Heart left ventricle (tissue), 16 donors: ENCODE measurements around the gene RET. TPM values are rescaled to one million over a fixed set of nuclear protein-coding genes. Genes with fewer than 3 reads are reported as not detected.

Source experiments
- ATAC-seq, 4 donors: fragments of 200-7000 bp; cut with Tn5 transposase; one replicate each; pipeline ENCODE4 v1.9.1; 2020 to 2022; ENCODE audit warnings: moderate library complexity in 4 of 4, mild to moderate bottlenecking in 3 of 4, moderate number of reproducible peaks in 1 of 4
- DNase-seq, 5 donors: peaks; one replicate each; pipeline ENCODE4 v3.0.0-alpha.2; 2020
- H3K27ac ChIP-seq, 12 donors: fragments of 200-600 bp; sonication (generic) in 4 of 12; one replicate each; pipeline versions ENCODE4 v1.5.0 to v1.8.0; 2016 to 2022; ENCODE audit warnings: mild to moderate bottlenecking in 2 of 12
- H3K27me3 ChIP-seq, 9 donors: fragments of 200-600 bp; sonication (generic) in 2 of 9; one replicate each; pipeline versions ENCODE4 v1.5.1 to v1.8.0; 2016 to 2022; ENCODE audit warnings: mild to moderate bottlenecking in 3 of 9
- H3K36me3 ChIP-seq, 9 donors: fragments of 200-600 bp; sonication (generic) in 2 of 9; one replicate each; pipeline versions ENCODE4 v1.5.0 to v1.8.0; 2018 to 2022; ENCODE audit warnings: mild to moderate bottlenecking in 2 of 9
- H3K4me1 ChIP-seq, 12 donors: fragments of 200-600 bp; sonication (generic) in 4 of 12; one replicate each; pipeline versions ENCODE4 v1.5.0 to v1.8.0; 2016 to 2022; ENCODE audit warnings: mild to moderate bottlenecking in 3 of 12
- H3K4me3 ChIP-seq, 12 donors: fragments of 200-600 bp; sonication (generic) in 4 of 12; one replicate each; pipeline versions ENCODE4 v1.5.0 to v1.8.0; 2017 to 2022; ENCODE audit warnings: mild to moderate bottlenecking in 9 of 12, moderate library complexity in 4 of 12
- H3K9me3 ChIP-seq, 12 donors: fragments of 200-600 bp; sonication (generic) in 4 of 12; one replicate each; pipeline versions ENCODE4 v1.5.0 to v1.8.0; 2016 to 2022; ENCODE audit warnings: mild to moderate bottlenecking in 1 of 12
- POLR2A ChIP-seq, 2 donors: fragments of 450-650 bp; IDR thresholded peaks; one replicate each; pipeline ENCODE4 v1.6.1; 2017; ENCODE audit warnings: antibody characterized with exemption in 2 of 2, mild to moderate bottlenecking in 2 of 2, moderate library complexity in 2 of 2
- WGBS, 4 donors: extraction: QIAGEN DNeasy Blood & Tissue Kit in 2 of 4; methylation state at CpG; one replicate each; pipeline versions ENCODE4 v1.1.5 to v1.1.7; 2013 to 2018; 5-methylcytosine and 5-hydroxymethylcytosine counted together
- intact Hi-C, 10 donors: fragments of 100-400 bp; cut with DNase I; formaldehyde crosslinking; loops; one replicate each; pipeline versions ENCODE4 v1.11.1 to v1.14.2; 2022
- polyA plus RNA-seq, 2 donors: library from polyadenylated mRNA; stranded (reverse); fragments of 200-250 nt; gene quantifications; one replicate each; pipeline ENCODE4 v1.2.3, GENCODE V29; 2013
- total RNA-seq, 9 donors: library from RNA; depleted of rRNA in 2 of 9; stranded (reverse); fragments of >200 nt in 2 of 9; fragmentation: NEBNext Ultra II Directional in 3 of 9; extraction: Animal tissue kit (Norgen Biotek cat#: 25700) in 3 of 9; gene quantifications; one replicate each; pipeline versions ENCODE4 v1.1.0 to v1.2.4, GENCODE V29; 2016 to 2023
- TF ChIP-seq, protein P1 (sequence below), 12 donors: fragments of 200-600 bp; sonication (generic) in 4 of 12; IDR thresholded peaks; one replicate each; pipeline versions ENCODE4 v1.5.0 to v1.8.0; 2018 to 2022; ENCODE audit warnings: antibody characterized with exemption in 12 of 12, mild to moderate bottlenecking in 5 of 12
- donor health status: ischemic (EF 13 %, LVEDD 7.1; RV severe dilation, severe dysfunction).
- donor health status: healthy with polysubstance abuse.
- donor health status: DM: no; HTN: yes; CAD: no.
- donor health status: DM: no; HTN: no; CAD: no.
- donor health status: ischemic (EF 25% LVEDD 6.9; RV normal size, moderate dysfunction).
- donor health status: ischemic (EF 25% LVEDD 5.7; RV mildly dilated, moderate dysfunction).
- donor health status: healthy.
- donor health status: DM: yes; HTN: yes; CAD: no.
- donor health status: ischemic (EF 35%, LVEDD 5.7; RV mildly dilated, moderate dysfunction).
- donor health status: nonischemic (EF 11% LVEDD 7.7; RV severe dilation, severe dysfunction).
- donor health status: DM: yes; HTN: yes; CAD: no.
- donor health status: PGD.
- donor health status: ischemic (EF 29% LVEDD 5.4; RV normal size, mild dysfunction).
- donor health status: nonischemic (EF 23%, LVEDD 6.1; RV moderate dilation, normal function).

Gene RET
- total and polyA plus RNA-seq, 11 donors: 0.12 to 3.3 (median 0.66) TPM

- intact Hi-C loops: no loop called here
- H3K4me3 ChIP-seq: no peak overlapping the region
- no peak for ATAC-seq
- H3K9me3 ChIP-seq: no peaks in the 10 kb centered on the region
- no peak overlapping the region for H3K27ac ChIP-seq
- H3K27me3 ChIP-seq: no peaks in the 10 kb centered on the region
- H3K4me1 ChIP-seq: peaks cover 0 to 49% (median 12%) of the 10 kb centered on the region in 12 donors
- TF ChIP-seq POLR2A (IDR thresholded peaks at IDR 0.05): no peak
- 90 to 98% (median 95%) methylated on average over 2 of the region's 2 CpGs for WGBS, 4 donors
- no peak for DNase-seq
- no peaks in the 10 kb centered on the region for H3K36me3 ChIP-seq
These were observed 58.8 kb downstream of the RET start for GRCh38 chr10:43135656-43136055.

DNA sequence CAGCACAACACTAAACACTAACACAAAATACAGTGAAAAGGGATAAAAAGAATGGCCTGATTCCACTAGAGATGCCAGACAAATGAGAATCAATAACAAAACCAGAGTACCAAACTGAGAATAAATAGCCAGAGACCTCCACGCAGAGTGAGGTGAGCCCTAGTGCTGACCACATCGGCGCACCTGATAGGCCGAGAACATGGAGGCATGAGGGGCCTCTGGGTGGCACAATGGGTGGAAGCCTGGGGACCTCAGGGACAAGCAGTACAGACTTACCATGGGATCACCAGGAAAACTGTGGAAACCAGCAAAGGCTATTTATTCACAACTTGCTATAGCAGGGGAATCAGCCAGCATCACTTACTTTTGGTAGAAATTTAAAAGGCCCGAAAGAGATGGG lies 59.6 kb downstream of the RET start:
- no peak for DNase-seq
- no peaks in the 10 kb centered on the region for H3K9me3 ChIP-seq
- TF ChIP-seq, protein P1, sequence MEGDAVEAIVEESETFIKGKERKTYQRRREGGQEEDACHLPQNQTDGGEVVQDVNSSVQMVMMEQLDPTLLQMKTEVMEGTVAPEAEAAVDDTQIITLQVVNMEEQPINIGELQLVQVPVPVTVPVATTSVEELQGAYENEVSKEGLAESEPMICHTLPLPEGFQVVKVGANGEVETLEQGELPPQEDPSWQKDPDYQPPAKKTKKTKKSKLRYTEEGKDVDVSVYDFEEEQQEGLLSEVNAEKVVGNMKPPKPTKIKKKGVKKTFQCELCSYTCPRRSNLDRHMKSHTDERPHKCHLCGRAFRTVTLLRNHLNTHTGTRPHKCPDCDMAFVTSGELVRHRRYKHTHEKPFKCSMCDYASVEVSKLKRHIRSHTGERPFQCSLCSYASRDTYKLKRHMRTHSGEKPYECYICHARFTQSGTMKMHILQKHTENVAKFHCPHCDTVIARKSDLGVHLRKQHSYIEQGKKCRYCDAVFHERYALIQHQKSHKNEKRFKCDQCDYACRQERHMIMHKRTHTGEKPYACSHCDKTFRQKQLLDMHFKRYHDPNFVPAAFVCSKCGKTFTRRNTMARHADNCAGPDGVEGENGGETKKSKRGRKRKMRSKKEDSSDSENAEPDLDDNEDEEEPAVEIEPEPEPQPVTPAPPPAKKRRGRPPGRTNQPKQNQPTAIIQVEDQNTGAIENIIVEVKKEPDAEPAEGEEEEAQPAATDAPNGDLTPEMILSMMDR (IDR thresholded peaks at IDR 0.05): no peak
- TF ChIP-seq POLR2A (IDR thresholded peaks at IDR 0.05): no peak
- H3K4me3 ChIP-seq: peak overlapping the region in 1 of 12 donors; percentile 70
- WGBS, 4 donors: 95 to 98% (median 97%) methylated on average over 5 of the region's 5 CpGs
- no peak overlapping the region for H3K27ac ChIP-seq
- peaks cover 0 to 49% (median 12%) of the 10 kb centered on the region in 12 donors for H3K4me1 ChIP-seq
- intact Hi-C loops: no loop called here
- no peak for ATAC-seq
- H3K36me3 ChIP-seq: no peaks in the 10 kb centered on the region
- H3K27me3 ChIP-seq: no peaks in the 10 kb centered on the region

- H3K27ac ChIP-seq: peak overlapping the region; percentile 76 to 99 (median 92)
- no peak for TF ChIP-seq POLR2A (IDR thresholded peaks at IDR 0.05)
- TF ChIP-seq, protein P1 (IDR thresholded peaks at IDR 0.05): no peak
- H3K36me3 ChIP-seq: no peaks in the 10 kb centered on the region
- H3K4me1 ChIP-seq: peaks cover 0 to 56% (median 12%) of the 10 kb centered on the region in 12 donors
- DNase-seq (no peak), ATAC-seq (peak in 1 of 4 donors; percentile 12)
- peak overlapping the region; percentile 70 to 99 (median 93) for H3K4me3 ChIP-seq
- WGBS, 4 donors: 47 to 56% (median 49%) methylated on average over 27 of the region's 27 CpGs
- H3K27me3 ChIP-seq: no peaks in the 10 kb centered on the region
- H3K9me3 ChIP-seq: no peaks in the 10 kb centered on the region
- intact Hi-C loops: no loop called here
These were observed 60.3 kb downstream of the RET start for GRCh38 chr10:43136995-43137716.

DNA sequence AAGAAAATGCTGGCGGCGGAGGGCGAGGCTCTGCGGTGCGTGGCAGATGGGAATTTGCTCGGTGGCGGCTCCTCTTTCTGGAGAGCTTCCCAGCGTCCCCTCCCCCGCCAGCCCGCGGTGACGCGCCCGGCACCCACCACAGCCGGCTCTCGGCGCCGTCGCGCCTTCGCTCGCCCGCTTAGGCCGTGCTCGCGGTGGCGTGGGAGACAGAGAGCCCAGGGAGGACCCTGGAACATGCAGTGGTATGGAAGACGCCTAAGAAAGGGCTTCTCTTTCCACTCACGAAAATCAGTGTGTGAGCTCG lies 60.8 kb downstream of the RET start:
- Histone ChIP-seq H3K4me1 (peaks cover 0 to 60% (median 12%) of the 10 kb centered on the region in 12 donors), H3K27me3 (no peaks in the 10 kb centered on the region), H3K36me3 (no peaks in the 10 kb centered on the region), H3K9me3 (no peaks in the 10 kb centered on the region), H3K4me3 (peak overlapping the region; percentile 70 to 99 (median 93)), H3K27ac (peak overlapping the region; percentile 76 to 99 (median 92))
- TF ChIP-seq, protein P1 (IDR thresholded peaks at IDR 0.05): peak in 2 of 12 donors; percentile 8 to 13
- TF ChIP-seq POLR2A (IDR thresholded peaks at IDR 0.05): no peak
- DNase-seq (peak; percentile 45 to 83 (median 62)), ATAC-seq (peak; percentile 28 to 82 (median 60))
- 0 to 1% (median 0%) methylated on average over 12 to 30 of the region's 30 CpGs for WGBS, 4 donors
- intact Hi-C loops: no loop called here
